ENCODE results near the gene TRMT10A. TPM values are rescaled to one million over a fixed set of nuclear protein-coding genes. Genes with fewer than 3 reads are reported as not detected.

The TRMT10A gene
- total RNA-seq, 1 donor from 2014 or later = 12.1 TPM

DNA sequence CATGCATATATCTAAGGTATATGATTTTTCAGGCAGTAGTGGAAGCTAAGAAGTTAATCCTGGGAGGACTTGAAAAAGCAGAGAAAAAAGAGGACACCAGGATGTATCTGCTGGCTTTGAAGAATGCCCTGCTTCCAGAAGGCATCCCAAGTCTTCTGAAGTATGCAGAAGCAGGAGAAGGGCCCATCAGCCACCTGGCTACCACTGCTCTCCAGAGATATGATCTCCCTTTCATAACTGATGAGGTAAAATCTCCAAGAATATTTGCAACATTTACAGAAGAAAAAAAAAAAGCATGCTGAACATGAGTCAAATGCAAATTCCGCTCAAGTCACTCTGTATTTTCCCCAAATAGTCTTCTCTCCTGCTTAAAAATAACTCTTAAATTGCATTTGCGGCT, 42.9 kb upstream of the TRMT10A start:
- TF ChIP-seq, protein P1, sequence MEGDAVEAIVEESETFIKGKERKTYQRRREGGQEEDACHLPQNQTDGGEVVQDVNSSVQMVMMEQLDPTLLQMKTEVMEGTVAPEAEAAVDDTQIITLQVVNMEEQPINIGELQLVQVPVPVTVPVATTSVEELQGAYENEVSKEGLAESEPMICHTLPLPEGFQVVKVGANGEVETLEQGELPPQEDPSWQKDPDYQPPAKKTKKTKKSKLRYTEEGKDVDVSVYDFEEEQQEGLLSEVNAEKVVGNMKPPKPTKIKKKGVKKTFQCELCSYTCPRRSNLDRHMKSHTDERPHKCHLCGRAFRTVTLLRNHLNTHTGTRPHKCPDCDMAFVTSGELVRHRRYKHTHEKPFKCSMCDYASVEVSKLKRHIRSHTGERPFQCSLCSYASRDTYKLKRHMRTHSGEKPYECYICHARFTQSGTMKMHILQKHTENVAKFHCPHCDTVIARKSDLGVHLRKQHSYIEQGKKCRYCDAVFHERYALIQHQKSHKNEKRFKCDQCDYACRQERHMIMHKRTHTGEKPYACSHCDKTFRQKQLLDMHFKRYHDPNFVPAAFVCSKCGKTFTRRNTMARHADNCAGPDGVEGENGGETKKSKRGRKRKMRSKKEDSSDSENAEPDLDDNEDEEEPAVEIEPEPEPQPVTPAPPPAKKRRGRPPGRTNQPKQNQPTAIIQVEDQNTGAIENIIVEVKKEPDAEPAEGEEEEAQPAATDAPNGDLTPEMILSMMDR (IDR thresholded peaks at IDR 0.05; ENCODE audit: insufficient read depth, low read length, severe bottlenecking) = no peak
- FAIRE-seq = no peak
- no peak for DNase-seq (ENCODE audit: low read depth)

DNA sequence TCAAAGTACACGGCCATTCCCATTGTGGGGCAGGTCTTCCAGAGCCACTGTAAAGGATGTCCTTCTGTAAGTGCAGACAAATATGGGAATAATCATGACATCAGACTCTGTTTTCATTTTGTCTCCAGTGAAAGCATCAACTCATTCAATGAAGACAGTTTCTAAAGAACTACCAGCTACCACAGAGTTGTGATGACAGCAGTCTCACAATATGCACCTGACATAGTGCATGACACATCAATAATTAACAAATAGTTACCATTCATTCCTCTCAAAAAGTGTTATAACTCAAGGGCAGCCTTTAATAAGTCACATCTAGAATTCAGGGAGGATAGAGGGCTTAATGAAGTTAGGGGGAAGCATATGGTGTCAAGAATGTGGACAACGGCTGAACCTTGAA, 31.0 kb upstream of the TRMT10A start:
- Histone ChIP-seq H3K27me3 (ENCODE audit: control insufficient read depth, insufficient read depth, low read length) (no peaks in the 10 kb centered on the region), H3K36me3 (ENCODE audit: control insufficient read depth, insufficient read depth, low read length) (no peaks in the 10 kb centered on the region), H3K4me3 (ENCODE audit: low read depth, low read length) (no peak overlapping the region)
- FAIRE-seq (no peak), DNase-seq (ENCODE audit: low read depth) (no peak)
- TF ChIP-seq, protein P1 (IDR thresholded peaks at IDR 0.05; ENCODE audit: insufficient read depth, low read length, severe bottlenecking) = no peak

More for the DNA sequence above, 42.9 kb upstream of the TRMT10A start:
- Histone ChIP-seq H3K27me3 (ENCODE audit: control insufficient read depth, insufficient read depth, low read length) (peaks cover 3% of the 10 kb centered on the region), H3K36me3 (ENCODE audit: control insufficient read depth, insufficient read depth, low read length) (no peaks in the 10 kb centered on the region), H3K4me3 (ENCODE audit: low read depth, low read length) (no peak overlapping the region)

DNA sequence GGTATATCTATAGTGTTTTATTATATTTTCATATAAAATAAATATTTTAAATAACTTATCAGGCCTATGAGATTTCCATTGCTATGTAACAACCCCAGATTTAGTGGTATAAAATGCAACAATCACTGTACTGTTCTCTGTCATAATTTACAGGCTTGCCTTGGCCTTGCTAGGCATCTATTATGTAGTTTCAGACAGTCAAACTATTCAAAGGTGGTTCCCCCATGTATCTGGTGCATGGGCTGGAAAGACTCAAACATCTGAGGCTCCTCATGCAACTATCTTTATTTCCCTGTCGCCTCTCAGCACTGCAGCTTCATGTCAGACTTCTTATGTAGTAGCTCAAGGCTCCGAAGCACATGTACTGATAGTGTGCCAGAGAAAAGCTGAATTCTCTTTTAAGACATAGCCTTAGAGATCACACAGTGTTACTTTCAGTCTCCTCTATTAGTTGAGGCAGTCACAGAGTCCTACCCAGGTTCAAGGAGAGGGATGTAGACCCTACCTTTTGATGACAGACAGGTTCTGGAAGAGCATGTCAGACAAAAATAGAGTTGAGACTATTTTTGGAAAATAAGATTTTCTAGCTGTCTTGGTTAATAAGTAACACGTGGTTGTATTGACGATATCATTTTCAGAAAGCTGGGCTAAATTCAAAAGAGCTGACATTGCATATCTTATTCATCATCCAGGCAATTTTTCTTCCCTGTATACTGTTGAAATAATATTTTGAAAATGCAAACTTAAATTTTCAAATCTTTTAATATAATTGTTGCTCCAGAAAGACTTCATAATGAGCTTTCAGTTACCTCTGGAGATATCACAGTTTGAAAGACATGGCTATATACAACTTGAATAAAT, 30.2 kb upstream of the TRMT10A start:
- FAIRE-seq = no peak
- no peak for DNase-seq (ENCODE audit: low read depth)

DNA sequence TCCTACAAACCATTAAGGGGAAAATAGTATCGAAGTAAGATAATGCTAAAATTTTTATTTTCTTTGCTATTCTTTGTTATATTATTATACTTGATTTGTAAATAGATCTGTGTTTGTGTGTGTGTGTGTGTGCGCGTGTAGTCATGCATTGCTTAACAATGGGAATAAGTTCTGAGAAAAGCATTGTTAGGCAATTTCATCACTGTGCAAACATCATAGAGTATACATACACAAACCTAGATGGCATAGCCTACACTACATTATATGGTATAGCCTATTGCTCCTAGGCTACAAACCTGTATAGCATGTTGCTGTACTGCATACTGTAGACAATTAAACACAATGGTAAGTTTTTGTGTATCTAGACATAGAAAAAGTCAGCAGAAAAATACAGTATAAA, 27.9 kb upstream of the TRMT10A start:
- DNase-seq (ENCODE audit: low read depth) (peak; percentile 82), FAIRE-seq (no peak)
- Histone ChIP-seq H3K27me3 (ENCODE audit: control insufficient read depth, insufficient read depth, low read length) (no peaks in the 10 kb centered on the region), H3K4me3 (ENCODE audit: low read depth, low read length) (no peak overlapping the region), H3K36me3 (ENCODE audit: control insufficient read depth, insufficient read depth, low read length) (no peaks in the 10 kb centered on the region)
- TF ChIP-seq, protein P1 (IDR thresholded peaks at IDR 0.05; ENCODE audit: insufficient read depth, low read length, severe bottlenecking) = no peak

More for the DNA sequence above, 30.2 kb upstream of the TRMT10A start:
- H3K36me3 ChIP-seq (ENCODE audit: control insufficient read depth, insufficient read depth, low read length) = no peaks in the 10 kb centered on the region
- no peak overlapping the region for H3K4me3 ChIP-seq (ENCODE audit: low read depth, low read length)
- H3K27me3 ChIP-seq (ENCODE audit: control insufficient read depth, insufficient read depth, low read length) = no peaks in the 10 kb centered on the region
- TF ChIP-seq, protein P1 (IDR thresholded peaks at IDR 0.05; ENCODE audit: insufficient read depth, low read length, severe bottlenecking) = no peak

DNA sequence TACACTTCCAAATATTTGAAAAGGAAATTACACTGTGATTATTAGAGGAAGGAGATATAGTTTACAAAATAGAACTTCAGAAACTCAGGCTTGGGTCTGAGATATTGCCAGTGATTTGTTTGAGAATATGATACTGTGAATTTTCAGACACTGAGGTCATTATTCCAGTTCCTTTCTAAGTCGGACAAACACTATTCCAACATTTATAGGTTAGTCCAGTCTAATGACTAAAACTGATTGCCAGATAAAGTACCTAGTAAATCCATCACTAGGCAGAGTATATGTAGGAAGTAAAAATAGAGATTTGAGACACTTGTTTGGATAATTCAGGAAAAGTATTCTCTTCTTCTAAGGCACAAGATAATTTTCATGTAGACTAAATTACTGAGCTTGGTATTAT, 24.0 kb upstream of the TRMT10A start:
- TF ChIP-seq, protein P1 (IDR thresholded peaks at IDR 0.05; ENCODE audit: insufficient read depth, low read length, severe bottlenecking) = no peak
- H3K36me3 ChIP-seq (ENCODE audit: control insufficient read depth, insufficient read depth, low read length) = no peaks in the 10 kb centered on the region
- FAIRE-seq (no peak), DNase-seq (ENCODE audit: low read depth) (peak; percentile 23)
- H3K27me3 ChIP-seq (ENCODE audit: control insufficient read depth, insufficient read depth, low read length) = no peaks in the 10 kb centered on the region
- no peak overlapping the region for H3K4me3 ChIP-seq (ENCODE audit: low read depth, low read length)

All from bronchial epithelial cell (primary cell).